Measurements from ENCODE around the gene SLC7A1.

DNA sequence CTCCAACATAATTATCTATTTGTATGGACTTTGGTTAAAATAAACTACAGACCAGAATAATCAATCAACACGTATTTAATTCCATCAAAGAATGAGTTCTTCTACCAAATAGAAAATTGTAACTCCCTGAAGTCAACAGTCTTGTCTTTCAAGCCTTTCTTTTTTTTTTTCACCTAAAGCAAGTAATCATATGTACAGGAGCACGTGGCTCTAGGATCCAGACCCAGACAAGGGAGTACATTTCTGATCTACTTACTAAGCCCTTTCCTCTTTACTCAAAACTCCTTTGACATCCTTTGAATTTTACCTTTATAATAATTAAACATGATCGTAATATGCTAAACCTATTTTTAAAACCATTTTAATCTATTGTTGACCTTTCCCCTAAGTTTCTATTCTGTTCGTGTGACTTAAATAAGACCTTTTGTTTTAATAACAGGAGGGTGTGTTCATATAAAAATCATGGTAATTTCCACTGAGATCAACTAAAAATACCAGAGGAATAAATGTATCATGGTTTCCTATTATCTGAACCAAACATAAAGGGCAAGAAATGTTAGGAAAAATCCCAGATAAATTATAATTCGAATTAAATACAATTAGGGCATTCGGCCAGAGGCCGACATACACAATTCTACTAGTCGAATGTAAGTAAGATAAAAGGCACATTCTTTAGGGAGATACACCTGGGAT, 1.7 kb downstream of the SLC7A1 start:
- no peak for TF ChIP-seq GATA2 (IDR thresholded peaks at IDR 0.05; ENCODE audit: low read depth, low read length)
- TF ChIP-seq GATA3 (IDR thresholded peaks at IDR 0.05; ENCODE audit: low read depth, low read length) = no peak

All from SH-SY5Y (cell line).